MCF 10A (cell line): ENCODE measurements around the gene KIF20A. TPM values are rescaled to one million over a fixed set of nuclear protein-coding genes. Genes with fewer than 3 reads are reported as not detected.

Source experiments
- BruUV-seq: library from RNA; stranded (reverse); fragments of 400-500 nt; replicated peaks from 2 replicates; lab custom pipeline; 2021; lab: Mats Ljungman, UMichigan
- CTCF ChIA-PET: fragments of 300-600 bp; sonication (Branson Sonifier 250); formaldehyde crosslinking; extraction: SDS; loops from one replicate; lab custom pipeline; 2021; ENCODE audit warnings: antibody characterized with exemption, inconsistent platforms; lab: Yijun Ruan, JAX
- POLR2A ChIA-PET: fragments of 300-600, 350-650 bp; sonication (Branson Sonifier 250); formaldehyde crosslinking; extraction: SDS; loops from one replicate; lab custom pipeline; 2020; ENCODE audit warnings: antibody characterized with exemption, inconsistent platforms; lab: Yijun Ruan, JAX
- DNase-seq: peaks from one replicate; pipeline ENCODE4 v3.0.0-alpha.2; 2018; ENCODE audit not compliant: unreplicated experiment
- H3K27ac Mint-ChIP-seq: one replicate; pipeline ENCODE4 v1.8.0; 2022; ENCODE audit warnings: mild to moderate bottlenecking, low read depth, mixed read lengths; ENCODE audit not compliant: unreplicated experiment
- H3K27me3 Mint-ChIP-seq: one replicate; pipeline ENCODE4 v1.8.0; 2022; ENCODE audit warnings: mixed read lengths; ENCODE audit not compliant: insufficient read depth, unreplicated experiment
- H3K36me3 Mint-ChIP-seq: one replicate; pipeline ENCODE4 v1.8.0; 2022; ENCODE audit warnings: mild to moderate bottlenecking, moderate library complexity, mixed read lengths; ENCODE audit not compliant: insufficient read depth, unreplicated experiment
- H3K4me1 Mint-ChIP-seq: one replicate; pipeline ENCODE4 v1.8.0; 2022; ENCODE audit warnings: mixed read lengths; ENCODE audit not compliant: insufficient read depth, unreplicated experiment
- H3K4me3 Mint-ChIP-seq: one replicate; pipeline ENCODE4 v1.8.0; 2022; ENCODE audit warnings: mild to moderate bottlenecking, moderate library complexity, mixed read lengths; ENCODE audit not compliant: unreplicated experiment
- H3K9me3 Mint-ChIP-seq: one replicate; pipeline ENCODE4 v1.8.0; 2022; ENCODE audit warnings: mixed read lengths; ENCODE audit not compliant: unreplicated experiment
- CTCF ChIP-seq: fragments of 200-600 bp; IDR thresholded peaks from one replicate; pipeline ENCODE4 v1.8.0; 2022; ENCODE audit warnings: antibody characterized with exemption, mild to moderate bottlenecking; ENCODE audit not compliant: unreplicated experiment
- intact Hi-C: fragments of 100-400 bp; cut with micrococcal nuclease; formaldehyde crosslinking; loops from 2 replicates; pipeline ENCODE4 v1.14.1; 2022
- total RNA-seq: library from RNA; stranded (reverse); gene quantifications from 2 replicates; pipeline ENCODE4 v1.2.3, GENCODE V29; 2022

The KIF20A gene
- total RNA-seq, 1 experiment from 2014 or later: 30.6 TPM

- no TSS peak for BruUV-seq
- no peaks in the 10 kb centered on the region for H3K9me3 Mint-ChIP-seq
- H3K4me1 Mint-ChIP-seq: peaks cover 6% of the 10 kb centered on the region
- ChIA-PET CTCF (interaction anchor here (0.8 to 1.3 kb wide), 2 partner anchors 9 to 12 kb away, joined by 3 to 4 read pairs; no protein-coding TSS in a partner anchor), POLR2A (interaction anchor here (0.7 kb wide), 1 partner anchor 10 kb away, joined by 3 read pairs; no protein-coding TSS in a partner anchor)
- intact Hi-C loops: no loop called here
- H3K27me3 Mint-ChIP-seq: no peaks in the 10 kb centered on the region
- TF ChIP-seq CTCF: no peak
- H3K27ac Mint-ChIP-seq: no peak overlapping the region
- peaks cover 99% of the 10 kb centered on the region for H3K36me3 Mint-ChIP-seq
- no peak for DNase-seq
- H3K4me3 Mint-ChIP-seq: no peak overlapping the region
Observed at GRCh38 chr5:138170299-138170698, 8.6 kb upstream of the KIF20A start.

- Mint-ChIP-seq H3K27ac (no peak overlapping the region), H3K4me3 (no peak overlapping the region), H3K9me3 (no peaks in the 10 kb centered on the region), H3K27me3 (no peaks in the 10 kb centered on the region), H3K36me3 (peaks cover 56% of the 10 kb centered on the region), H3K4me1 (peaks cover 20% of the 10 kb centered on the region)
- POLR2A ChIA-PET: interaction anchor here (0.6 to 4.6 kb wide), 49 partner anchors 9 to 1115 kb away, joined by 3 to 62 read pairs (median 4); partner anchors contain the start of genes CDC23, EGR1, ETF1 and FAM13B
- no peak for TF ChIP-seq CTCF
- peak; percentile 72 for DNase-seq
- CTCF ChIA-PET: interaction anchor here (0.6 to 2.6 kb wide), 16 partner anchors 10 to 425 kb away, joined by 3 to 11 read pairs (median 4); partner anchors contain the start of genes CDC25C and KDM3B
- BruUV-seq: TSS peak; percentile 70
- intact Hi-C loops: loop anchor here (1.0 to 2.0 kb wide), 3 partner anchors 101 to 1085 kb away; partner anchors contain the start of gene ETF1
Observed at GRCh38 chr5:138177941-138178515, 884 bp upstream of the KIF20A start.

- Mint-ChIP-seq H3K27me3 (no peaks in the 10 kb centered on the region), H3K27ac (no peak overlapping the region), H3K4me1 (peaks cover 14% of the 10 kb centered on the region), H3K9me3 (no peaks in the 10 kb centered on the region), H3K36me3 (peaks cover 54% of the 10 kb centered on the region), H3K4me3 (no peak overlapping the region)
- POLR2A ChIA-PET: interaction anchor here (0.5 to 4.6 kb wide), 33 partner anchors 8 to 396 kb away, joined by 3 to 62 read pairs (median 5); partner anchors contain the start of genes CDC23, EGR1, ETF1 and FAM13B
- CTCF ChIA-PET: interaction anchor here (0.5 to 3.0 kb wide), 33 partner anchors 8 to 526 kb away, joined by 3 to 18 read pairs (median 4); partner anchors contain the start of genes CDC25C, HSPA9 and KDM3B
- intact Hi-C loops: loop anchor here (2.0 kb wide), 2 partner anchors 363 to 1083 kb away; partner anchors contain the start of gene ETF1
- no peak for TF ChIP-seq CTCF
- TSS peak; percentile 74 for BruUV-seq
- DNase-seq: no peak
Observed at GRCh38 chr5:138179277-138179857, 455 bp downstream of the KIF20A start.
